ENCODE measurements around the gene ZBTB17. TPM values are rescaled to one million over a fixed set of nuclear protein-coding genes. Genes with fewer than 3 reads are reported as not detected.

Gene ZBTB17
- 26.3 and 29.7 TPM in 2 replicates for total RNA-seq (2012; rRNA removed)
- 58.2 and 65.5 TPM in 2 replicates for polyA plus RNA-seq (2012; rRNA removed)
- 27.1 and 37.4 TPM in 2 replicates for polyA plus RNA-seq (2012; cell fraction: cytosol; rRNA removed)
- polyA plus RNA-seq (2012; cell fraction: nucleus; rRNA removed; ENCODE audit: low replicate concordance) = 190 and 417 TPM in 2 replicates
- percentile 83 among the genes with signal in this experiment for Bru-seq, nascent RNA
- BruChase-seq, experiment 1, labeled RNA remaining after a 6-hour chase = percentile 81 among the genes with signal in this experiment
- BruChase-seq, experiment 2, labeled RNA remaining after a 2-hour chase = percentile 73 among the genes with signal in this experiment
- long read RNA-seq, transcript ZBTB17-202 (16 exons, 2,745 nt) = major isoform, 20 of 47 reads
- long read RNA-seq, partial matches to known transcripts = 13 of 47 reads
- long read RNA-seq, other reads (novel, unspliced or antisense) = 13 of 47 reads

DNA sequence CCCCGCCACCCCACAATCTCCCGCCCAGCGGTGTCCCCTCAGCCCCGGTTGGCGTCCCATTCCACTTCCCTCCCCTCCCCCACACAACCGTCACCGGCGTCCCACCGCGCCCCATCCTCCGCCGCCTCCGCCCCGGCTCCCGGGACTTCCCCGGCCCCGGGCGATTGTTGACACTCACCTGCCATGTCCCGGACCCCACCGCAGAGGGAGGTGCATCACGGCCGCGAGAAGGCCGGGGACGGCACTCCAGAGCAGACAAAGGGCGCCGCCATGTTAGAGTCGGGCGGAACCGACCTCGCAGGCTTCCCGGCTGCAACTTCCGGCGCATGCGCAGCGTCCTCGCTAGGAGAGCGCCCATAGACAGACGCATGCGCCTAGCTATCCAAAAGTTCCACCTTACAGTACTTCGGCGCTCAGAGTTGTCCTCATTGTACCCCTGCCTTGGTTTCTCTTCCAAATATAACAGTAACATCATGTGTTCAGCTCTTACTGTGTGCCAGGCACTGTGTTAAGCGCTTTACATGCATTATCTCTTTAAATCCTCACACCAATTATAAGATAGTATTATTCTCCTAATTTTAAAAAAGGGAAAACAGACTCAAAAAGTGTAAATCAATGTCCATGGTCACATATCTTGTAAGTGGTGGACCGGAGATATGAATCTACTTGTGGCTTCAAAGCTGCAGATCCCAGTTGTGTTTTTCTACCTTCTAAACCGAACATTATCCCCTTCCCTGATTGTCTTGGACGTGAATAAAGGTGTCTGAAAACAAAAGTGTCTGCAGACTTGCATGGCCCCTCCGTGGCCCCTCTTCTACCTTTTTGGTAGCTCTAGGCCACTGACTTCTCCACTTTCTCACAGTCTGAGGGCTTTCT lies at the start of gene ZBTB17:
TSS of gene ZBTB17 (minus strand) at position 297 of the 876 bp plus-strand sequence. CDS start 27,606 bp downstream, outside the sequence.
- POLR2A ChIA-PET (ENCODE audit: unreplicated experiment) = interaction anchor here (0.6 kb wide), 1 partner anchor 126 kb away, joined by 3 read pairs; no protein-coding TSS in a partner anchor

More for the DNA sequence above, at the start of gene ZBTB17:
- Histone ChIP-seq H3K4ac (ENCODE audit: low read depth, low read length) (peak within 1 kb of the TSS; percentile 75), H4K20me1 (ENCODE audit: insufficient read depth, low read length) (peaks cover 17% of the 10 kb centered on the region), H4K8ac (ENCODE audit: low read depth in 2 of 2, low read length in 2 of 2) (peak within 1 kb of the TSS; percentile 75 to 93), H3K4me3 (ENCODE audit: insufficient read depth, low read depth, low read length) (peak within 1 kb of the TSS; percentile 62), H2BK15ac (ENCODE audit: low read depth, low read length) (peak within 1 kb of the TSS; percentile 2; the same call in 1 of the 3 replicates), H2AK5ac (ENCODE audit: low read depth, low read length) (peak within 1 kb of the TSS; percentile 61), H3K9ac (ENCODE audit: low read depth, low read length) (peak within 1 kb of the TSS; percentile 93), H3K4me2 (ENCODE audit: low read depth, low read length) (peak within 1 kb of the TSS; percentile 76), H3K27ac (ENCODE audit: insufficient read depth, low read length) (peak within 1 kb of the TSS; percentile 66), H3K18ac (ENCODE audit: low read depth, low read length) (no peak within 1 kb of the TSS), H3K14ac (replicated peaks; ENCODE audit: low read depth, low read length) (peak within 1 kb of the TSS; percentile 64), H3K27me3 (ENCODE audit: control insufficient read depth, insufficient read depth, low read length) (no peaks in the 10 kb centered on the region), H3K79me1 (ENCODE audit: low read depth in 1 of 2, low read length in 2 of 2) (peaks cover 16 to 40% of the 10 kb centered on the region in 2 experiments; a peak in 3 of 4 replicates), H2BK120ac (ENCODE audit: low read depth, low read length) (peak within 1 kb of the TSS; percentile 44; the same call in 1 of the 2 replicates), H3K9me3 (ENCODE audit: control insufficient read depth, insufficient read depth, low read length) (no peaks in the 10 kb centered on the region; the same call in 1 of the 2 replicates), H3K56ac (ENCODE audit: extremely low read depth, insufficient read depth, low read length) (peak within 1 kb of the TSS; percentile 83), H2AK9ac (replicated peaks; ENCODE audit: low read depth, low read length, poor library complexity) (peak within 1 kb of the TSS; percentile 70), H3K23ac (ENCODE audit: low read depth, low read length) (peak within 1 kb of the TSS; percentile 87), H2BK20ac (ENCODE audit: low read depth, low read length) (no peak within 1 kb of the TSS), H3K9me1 (ENCODE audit: insufficient read depth, low read length) (peaks cover 7% of the 10 kb centered on the region), H4K5ac (ENCODE audit: low read depth, low read length) (peak within 1 kb of the TSS; percentile 86; the same call in 1 of the 2 replicates), H3K4me1 (ENCODE audit: control insufficient read depth, insufficient read depth, low read length) (peaks cover 4% of the 10 kb centered on the region; the same call in 1 of the 2 replicates), H3K36me3 (ENCODE audit: control insufficient read depth, insufficient read depth, low read length) (peaks cover 15% of the 10 kb centered on the region), H4K91ac (ENCODE audit: insufficient read depth, low read depth, low read length) (peak within 1 kb of the TSS; percentile 40), H2AFZ (replicated peaks; ENCODE audit: low read length, poor library complexity) (peak within 1 kb of the TSS; percentile 93), H2BK5ac (ENCODE audit: low read depth, low read length, poor library complexity, severe bottlenecking) (peak within 1 kb of the TSS; percentile 68)
- no TSS peak for BruUV-seq (replicated peaks)
- in situ Hi-C loops (cut with MboI; ENCODE audit: low sequenced_read_pairs) = no loop called here
- TF ChIP-seq BHLHE40 (IDR thresholded peaks at IDR 0.05; ENCODE audit: low read depth, low read length) (no peak), USF2 (IDR thresholded peaks at IDR 0.05; ENCODE audit: low read depth, low read length) (no peak), ELK1 (IDR thresholded peaks at IDR 0.05; ENCODE audit: borderline replicate concordance, low read depth, low read length) (no peak), CTCF (conservative IDR thresholded peaks at IDR 0.05; ENCODE audit: low read depth, low read length) (0 out of 2 replicates have a peak, but pooled peaks have one; percentile 2), SMC3 (IDR thresholded peaks at IDR 0.05; ENCODE audit: low read depth, low read length) (0 out of 2 replicates have a peak, but pooled peaks have one; percentile 8), FOS (IDR thresholded peaks at IDR 0.05; ENCODE audit: low read depth, low read length) (no peak), POLR2A (IDR thresholded peaks at IDR 0.05; ENCODE audit: low read depth, low read length) (peak; percentile 81), MAZ (IDR thresholded peaks at IDR 0.05; ENCODE audit: borderline replicate concordance, low read depth, low read length) (no peak), NFE2L2 (IDR thresholded peaks at IDR 0.05; ENCODE audit: low read depth, low read length) (no peak), MXI1 (IDR thresholded peaks at IDR 0.05; ENCODE audit: borderline replicate concordance, low read depth, low read length) (peak; percentile 61)
- WGBS, 2 experiments (ENCODE audit: extremely low coverage in 2 of 2, insufficient read length in 1 of 2) = 16% methylated on average over 26 of the region's 47 CpGs; no CpG with 5 or more reads in 1 of the 2 experiments
- DNase-seq (peak; percentile 91), ATAC-seq (ENCODE audit: low read depth) (peak; percentile 96)
- CTCF ChIA-PET = interaction anchor here (0.5 to 1.7 kb wide), 6 partner anchors 17 to 184 kb away, joined by 3 to 5 read pairs (median 3); partner anchors contain the start of gene SPEN
- dilution Hi-C loops (cut with HindIII; ENCODE audit: low sequenced_read_pairs, unreplicated experiment) = no loop called here
- intact Hi-C loops (cut with micrococcal nuclease) = no loop called here
